Panc1 (cell line): ENCODE data around the gene XPNPEP3. TPM values are rescaled to one million over a fixed set of nuclear protein-coding genes. Genes with fewer than 3 reads are reported as not detected.

Source experiments
- ATAC-seq: fragments of 200-7000 bp; cut with Tn5 transposase; 2 replicates; pipeline ENCODE4 v1.9.1; 2020; ENCODE audit warnings: mild to moderate bottlenecking, moderate library complexity
- BruUV-seq: library from RNA; stranded (reverse); fragments of 400-500 nt; replicated peaks from 2 replicates; lab custom pipeline; 2021; lab: Mats Ljungman, UMichigan
- CTCF ChIA-PET: fragments of 300-600 bp; sonication (Branson Sonifier 250); formaldehyde crosslinking; loops from one replicate; lab custom pipeline; 2022; ENCODE audit warnings: antibody characterized with exemption; lab: Charles Lee
- POLR2A ChIA-PET: fragments of 300-600 bp; sonication (Branson Sonifier 250); formaldehyde crosslinking; loops from one replicate; lab custom pipeline; 2022; ENCODE audit warnings: antibody characterized with exemption; lab: Charles Lee
- DNase-seq: peaks from one replicate; pipeline ENCODE4 v3.0.0-alpha.2; 2010; ENCODE audit warnings: low read depth, low spot score
- H3K27ac ChIP-seq: 2 replicates; pipeline ENCODE4 v1.5.1; 2011; ENCODE audit warnings: mild to moderate bottlenecking, low read length, inconsistent platforms
- H3K27me3 ChIP-seq: fragments of 200-500 bp; sonication (Bioruptor generic); 2 replicates; pipeline ENCODE4 v1.6.0; 2014; ENCODE audit warnings: low read length, inconsistent platforms; ENCODE audit not compliant: control insufficient read depth, insufficient read depth
- H3K36me3 ChIP-seq: fragments of 200-500 bp; sonication (Bioruptor generic); 2 replicates; pipeline ENCODE4 v1.5.1; 2014; ENCODE audit warnings: inconsistent platforms, mild to moderate bottlenecking, low read length, moderate library complexity; ENCODE audit not compliant: control insufficient read depth, insufficient read depth
- H3K4me1 ChIP-seq: 2 replicates; pipeline ENCODE4 v1.5.1; 2011; ENCODE audit warnings: inconsistent platforms, mild to moderate bottlenecking, low read length, moderate library complexity; ENCODE audit not compliant: control insufficient read depth, insufficient read depth
- H3K4me3 ChIP-seq, 2 experiments: 2 replicates each; pipeline ENCODE4 v1.5.1; 2011 to 2012; ENCODE audit warnings: low read depth in 2 of 2, low read length in 2 of 2, mild to moderate bottlenecking in 2 of 2, inconsistent platforms in 1 of 2, moderate library complexity in 1 of 2
- H3K9me3 ChIP-seq: fragments of 200-500 bp; sonication (Bioruptor generic); 2 replicates; pipeline ENCODE4 v1.5.1; 2014; ENCODE audit warnings: low read depth, mild to moderate bottlenecking, inconsistent platforms, low read length, moderate library complexity; ENCODE audit not compliant: control insufficient read depth, insufficient read depth
- POLR2AphosphoS5 ChIP-seq: IDR thresholded peaks from 2 replicates; pipeline ENCODE4 v1.6.1; 2012; ENCODE audit warnings: mild to moderate bottlenecking, low read depth, low read length, moderate library complexity
- SIN3A ChIP-seq: IDR thresholded peaks from 2 replicates; pipeline ENCODE4 v1.6.1; 2012; ENCODE audit warnings: low read depth, mild to moderate bottlenecking, low read length, moderate library complexity, borderline replicate concordance; ENCODE audit not compliant: insufficient read depth
- TCF7L2 ChIP-seq: IDR thresholded peaks from 2 replicates; pipeline ENCODE4 v1.6.1; 2011; ENCODE audit warnings: mild to moderate bottlenecking, low read depth, low read length, inconsistent platforms
- in situ Hi-C: cut with HindIII; loops from 2 replicates; pipeline ENCODE4 v1.10.0; 2016; ENCODE audit warnings: low sequenced_read_pairs, low pct_unique_long_range_greater_than_20kb
- intact Hi-C: fragments of 100-400 bp; cut with micrococcal nuclease; formaldehyde crosslinking; loops from one replicate; pipeline ENCODE4 v1.10.0; 2022; ENCODE audit not compliant: unreplicated experiment
- total RNA-seq: library from RNA; stranded (reverse); gene quantifications from one replicate; pipeline ENCODE4 v1.2.1, GENCODE V29; 2021; ENCODE audit not compliant: unreplicated experiment
- TF ChIP-seq, protein P1 (sequence below): fragments of 450-650 bp; IDR thresholded peaks from 2 replicates; pipeline ENCODE4 v1.5.1; 2017; ENCODE audit warnings: mild to moderate bottlenecking
- TF ChIP-seq, protein P2 (sequence below), 2 experiments: IDR thresholded peaks; 2 replicates each; pipeline ENCODE4 v1.6.1; 2011 to 2012; ENCODE audit warnings: low read depth in 2 of 2, control low read depth in 1 of 2, low read length in 1 of 2, mild to moderate bottlenecking in 1 of 2, moderate library complexity in 1 of 2; ENCODE audit not compliant: insufficient read depth in 1 of 2

The XPNPEP3 gene
- total RNA-seq, 1 experiment from 2014 or later = 21.0 TPM

DNA sequence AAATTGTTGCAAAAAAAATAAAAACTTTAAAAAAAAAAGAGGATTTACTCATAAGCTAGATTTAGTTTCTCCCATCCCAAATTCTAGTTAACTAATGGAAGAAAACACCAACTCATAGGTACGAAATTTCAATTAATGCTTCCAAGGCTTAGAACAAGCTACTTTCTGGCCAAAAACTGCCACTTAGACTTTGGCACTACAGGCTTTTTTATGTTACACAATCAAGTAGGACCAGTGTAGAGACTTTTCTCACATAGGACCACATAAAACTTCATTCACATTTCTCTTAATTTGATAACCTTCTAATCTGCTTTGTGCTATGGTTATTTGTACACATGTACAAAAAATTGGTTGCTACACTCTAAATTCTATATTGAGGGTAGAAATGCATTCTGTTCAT, 3.6 kb upstream of the XPNPEP3 start:
- ChIA-PET POLR2A (interaction anchor here (0.6 kb wide), 1 partner anchor 1816 kb away, joined by 5 read pairs; no protein-coding TSS in a partner anchor), CTCF (no interaction called here)
- no peak for ATAC-seq
- BruUV-seq = no TSS peak
- in situ Hi-C loops = no loop called here
- Histone ChIP-seq H3K36me3 (peaks cover 21% of the 10 kb centered on the region), H3K9me3 (no peaks in the 10 kb centered on the region), H3K27me3 (no peaks in the 10 kb centered on the region), H3K4me3 (peak overlapping the region in 1 of 2 experiments; percentile 66; a peak in 3 of 4 replicates), H3K27ac (peak overlapping the region; percentile 86), H3K4me1 (peaks cover 28% of the 10 kb centered on the region)
- DNase-seq = no peak
- intact Hi-C loops = no loop called here
- TF ChIP-seq, protein P1, sequence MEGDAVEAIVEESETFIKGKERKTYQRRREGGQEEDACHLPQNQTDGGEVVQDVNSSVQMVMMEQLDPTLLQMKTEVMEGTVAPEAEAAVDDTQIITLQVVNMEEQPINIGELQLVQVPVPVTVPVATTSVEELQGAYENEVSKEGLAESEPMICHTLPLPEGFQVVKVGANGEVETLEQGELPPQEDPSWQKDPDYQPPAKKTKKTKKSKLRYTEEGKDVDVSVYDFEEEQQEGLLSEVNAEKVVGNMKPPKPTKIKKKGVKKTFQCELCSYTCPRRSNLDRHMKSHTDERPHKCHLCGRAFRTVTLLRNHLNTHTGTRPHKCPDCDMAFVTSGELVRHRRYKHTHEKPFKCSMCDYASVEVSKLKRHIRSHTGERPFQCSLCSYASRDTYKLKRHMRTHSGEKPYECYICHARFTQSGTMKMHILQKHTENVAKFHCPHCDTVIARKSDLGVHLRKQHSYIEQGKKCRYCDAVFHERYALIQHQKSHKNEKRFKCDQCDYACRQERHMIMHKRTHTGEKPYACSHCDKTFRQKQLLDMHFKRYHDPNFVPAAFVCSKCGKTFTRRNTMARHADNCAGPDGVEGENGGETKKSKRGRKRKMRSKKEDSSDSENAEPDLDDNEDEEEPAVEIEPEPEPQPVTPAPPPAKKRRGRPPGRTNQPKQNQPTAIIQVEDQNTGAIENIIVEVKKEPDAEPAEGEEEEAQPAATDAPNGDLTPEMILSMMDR = no peak
- no peak for TF ChIP-seq TCF7L2
- TF ChIP-seq SIN3A = no peak
- TF ChIP-seq, protein P2, sequence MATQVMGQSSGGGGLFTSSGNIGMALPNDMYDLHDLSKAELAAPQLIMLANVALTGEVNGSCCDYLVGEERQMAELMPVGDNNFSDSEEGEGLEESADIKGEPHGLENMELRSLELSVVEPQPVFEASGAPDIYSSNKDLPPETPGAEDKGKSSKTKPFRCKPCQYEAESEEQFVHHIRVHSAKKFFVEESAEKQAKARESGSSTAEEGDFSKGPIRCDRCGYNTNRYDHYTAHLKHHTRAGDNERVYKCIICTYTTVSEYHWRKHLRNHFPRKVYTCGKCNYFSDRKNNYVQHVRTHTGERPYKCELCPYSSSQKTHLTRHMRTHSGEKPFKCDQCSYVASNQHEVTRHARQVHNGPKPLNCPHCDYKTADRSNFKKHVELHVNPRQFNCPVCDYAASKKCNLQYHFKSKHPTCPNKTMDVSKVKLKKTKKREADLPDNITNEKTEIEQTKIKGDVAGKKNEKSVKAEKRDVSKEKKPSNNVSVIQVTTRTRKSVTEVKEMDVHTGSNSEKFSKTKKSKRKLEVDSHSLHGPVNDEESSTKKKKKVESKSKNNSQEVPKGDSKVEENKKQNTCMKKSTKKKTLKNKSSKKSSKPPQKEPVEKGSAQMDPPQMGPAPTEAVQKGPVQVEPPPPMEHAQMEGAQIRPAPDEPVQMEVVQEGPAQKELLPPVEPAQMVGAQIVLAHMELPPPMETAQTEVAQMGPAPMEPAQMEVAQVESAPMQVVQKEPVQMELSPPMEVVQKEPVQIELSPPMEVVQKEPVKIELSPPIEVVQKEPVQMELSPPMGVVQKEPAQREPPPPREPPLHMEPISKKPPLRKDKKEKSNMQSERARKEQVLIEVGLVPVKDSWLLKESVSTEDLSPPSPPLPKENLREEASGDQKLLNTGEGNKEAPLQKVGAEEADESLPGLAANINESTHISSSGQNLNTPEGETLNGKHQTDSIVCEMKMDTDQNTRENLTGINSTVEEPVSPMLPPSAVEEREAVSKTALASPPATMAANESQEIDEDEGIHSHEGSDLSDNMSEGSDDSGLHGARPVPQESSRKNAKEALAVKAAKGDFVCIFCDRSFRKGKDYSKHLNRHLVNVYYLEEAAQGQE (IDR thresholded peaks at IDR 0.05; ENCODE audit: insufficient read depth in 1 of 2, low read depth in 2 of 2, low read length in 1 of 2) = no peak
- no peak for TF ChIP-seq POLR2AphosphoS5

DNA sequence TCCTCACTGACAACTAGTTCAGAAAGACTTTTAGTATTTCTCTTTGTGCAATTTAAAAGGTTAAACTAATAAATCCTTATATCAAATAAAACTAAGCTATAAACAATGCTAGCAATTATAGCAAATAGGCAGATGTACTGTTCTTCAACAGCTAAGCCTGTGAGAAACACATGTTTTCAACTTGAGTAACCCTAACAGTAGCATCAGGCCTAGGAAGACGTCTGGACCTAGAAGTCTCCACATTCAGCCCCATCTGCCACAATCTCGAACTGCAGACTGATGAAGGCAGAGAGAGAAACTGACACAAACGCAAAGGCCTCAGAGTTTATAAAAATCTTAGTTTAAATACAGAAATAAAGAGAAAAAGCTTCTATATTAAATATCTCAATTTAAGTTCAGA, 3.0 kb upstream of the XPNPEP3 start:
- Histone ChIP-seq H3K36me3 (peaks cover 21% of the 10 kb centered on the region), H3K9me3 (no peaks in the 10 kb centered on the region), H3K27me3 (no peaks in the 10 kb centered on the region), H3K4me1 (peaks cover 30% of the 10 kb centered on the region), H3K4me3 (peak overlapping the region; percentile 66 to 84), H3K27ac (peak overlapping the region; percentile 86)
- ATAC-seq (no peak), DNase-seq (no peak)
- in situ Hi-C loops = no loop called here
- no TSS peak for BruUV-seq
- ChIA-PET CTCF (no interaction called here), POLR2A (no interaction called here)
- intact Hi-C loops = no loop called here
- TF ChIP-seq, protein P1 = no peak
- TF ChIP-seq POLR2AphosphoS5 (no peak), SIN3A (no peak), TCF7L2 (no peak)
- TF ChIP-seq, protein P2 (IDR thresholded peaks at IDR 0.05; ENCODE audit: insufficient read depth in 1 of 2, low read depth in 2 of 2, low read length in 1 of 2) = no peak
